SK-N-SH treated with all-trans-retinoic acid at 6 μM for 48 hours (cell line): ENCODE measurements around the gene SULT1A3.
"Not testable (repeated sequence)": the region's sequence is repeated elsewhere in the genome, so short reads cannot be mapped to it uniquely, and the experiment has no call there.

ENCODE experiments used
- ATAC-seq: fragments of 200-7000 bp; cut with Tn5 transposase; 3 replicates; pipeline ENCODE4 v1.9.1; 2020; ENCODE audit warnings: mild to moderate bottlenecking, moderate library complexity
- ARNTL ChIP-seq: fragments of 450-650 bp; formaldehyde crosslinking; IDR thresholded peaks from 2 replicates; pipeline ENCODE4 v1.5.0; 2020; ENCODE audit warnings: low read depth, mild to moderate bottlenecking, moderate library complexity, borderline replicate concordance
- BACH2 ChIP-seq: fragments of 250-450 bp; sonication (Bioruptor Pico); IDR thresholded peaks from 2 replicates; pipeline ENCODE4 v1.9.0; 2021; ENCODE audit warnings: mild to moderate bottlenecking, borderline replicate concordance
- CREB5 ChIP-seq: fragments of 250-450 bp; sonication (Bioruptor Pico); IDR thresholded peaks from 2 replicates; pipeline ENCODE4 v1.5.1; 2020; ENCODE audit warnings: low read depth, mild to moderate bottlenecking, moderate library complexity
- CSDC2 ChIP-seq: fragments of 250-450 bp; sonication (Bioruptor Pico); IDR thresholded peaks from 2 replicates; pipeline ENCODE4 v1.5.0; 2020; ENCODE audit warnings: mild to moderate bottlenecking, moderate library complexity
- CSRNP3 ChIP-seq: fragments of 250-450 bp; sonication (Bioruptor Pico); IDR thresholded peaks from 2 replicates; pipeline ENCODE4 v1.5.1; 2021; ENCODE audit warnings: mild to moderate bottlenecking, moderate library complexity
- ESRRG ChIP-seq: fragments of 250-450 bp; sonication (Bioruptor Pico); IDR thresholded peaks from 2 replicates; pipeline ENCODE4 v1.6.1; 2021; ENCODE audit warnings: mild to moderate bottlenecking
- GLIS3 ChIP-seq: fragments of 250-450 bp; sonication (Bioruptor Pico); IDR thresholded peaks from 2 replicates; pipeline ENCODE4 v1.5.0; 2020; ENCODE audit warnings: mild to moderate bottlenecking, moderate library complexity
- ISL1 ChIP-seq: fragments of 250-450 bp; sonication (Bioruptor Pico); IDR thresholded peaks from 2 replicates; pipeline ENCODE4 v2.1.2; 2022; ENCODE audit warnings: mild to moderate bottlenecking, moderate library complexity
- PATZ1 ChIP-seq: fragments of 250-450 bp; sonication (Bioruptor Pico); IDR thresholded peaks from 2 replicates; pipeline ENCODE4 v1.8.0; 2020; ENCODE audit warnings: mild to moderate bottlenecking, moderate library complexity, borderline replicate concordance
- PPARA ChIP-seq: fragments of 250-450 bp; sonication (Bioruptor Pico); IDR thresholded peaks from 2 replicates; pipeline ENCODE4 v1.5.0; 2020; ENCODE audit warnings: mild to moderate bottlenecking, borderline replicate concordance
- TCF4 ChIP-seq: fragments of 250-450 bp; sonication (Bioruptor Pico); IDR thresholded peaks from 2 replicates; pipeline ENCODE4 v1.8.0; 2021; ENCODE audit warnings: mild to moderate bottlenecking, moderate library complexity, borderline replicate concordance
- TOX ChIP-seq: fragments of 250-450 bp; sonication (Bioruptor Pico); IDR thresholded peaks from 2 replicates; pipeline ENCODE4 v1.8.0; 2021; ENCODE audit warnings: mild to moderate bottlenecking, moderate library complexity, borderline replicate concordance
- TSHZ2 ChIP-seq: fragments of 250-450 bp; sonication (Bioruptor Pico); IDR thresholded peaks from 2 replicates; pipeline ENCODE4 v1.5.0; 2020; ENCODE audit warnings: mild to moderate bottlenecking, moderate library complexity
- ZNF70 ChIP-seq: fragments of 450-650 bp; formaldehyde crosslinking; IDR thresholded peaks from 2 replicates; pipeline ENCODE4 v1.5.0; 2020; ENCODE audit warnings: mild to moderate bottlenecking, moderate library complexity
- ZNF8 ChIP-seq: fragments of 450-650 bp; formaldehyde crosslinking; IDR thresholded peaks from 2 replicates; pipeline ENCODE4 v1.5.0; 2020; ENCODE audit warnings: mild to moderate bottlenecking, moderate library complexity

SULT1A3 gene

DNA sequence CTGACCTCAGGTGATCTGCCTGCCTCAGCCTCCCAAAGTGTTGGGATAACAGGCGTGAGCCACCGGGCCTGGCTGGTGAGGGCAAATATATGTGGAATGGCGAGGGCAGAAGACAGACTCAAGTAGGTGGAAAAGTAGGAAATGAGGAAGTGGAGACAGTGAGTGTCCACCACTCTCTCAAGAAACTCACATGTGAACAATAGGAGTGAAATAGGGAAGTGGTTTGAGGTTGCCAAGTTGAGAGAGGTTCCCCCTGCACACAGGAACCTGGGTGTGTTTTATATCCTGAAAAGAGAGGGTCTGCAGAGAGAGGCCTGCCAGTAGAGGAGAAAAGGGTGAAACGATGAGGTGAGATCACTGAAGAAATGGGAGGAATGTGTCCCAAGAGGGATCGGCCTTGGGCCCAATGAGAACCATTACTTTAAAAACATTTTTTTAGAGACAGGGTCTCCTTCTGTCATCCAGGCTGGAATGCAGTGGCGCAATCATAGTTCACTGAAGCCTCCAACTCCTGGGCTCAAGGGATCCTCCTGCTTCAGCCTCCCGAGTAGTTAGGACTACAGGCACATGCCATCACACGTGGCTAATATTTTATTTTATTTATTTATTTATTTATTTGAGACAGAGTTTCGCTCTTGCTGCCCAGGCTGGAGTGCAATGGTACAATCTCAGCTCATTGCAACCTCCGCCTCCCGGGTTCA is 32.7 kb upstream of the SULT1A3 start:
- TF ChIP-seq ARNTL (CRISPR knock-in tag) (no peak), CSDC2 (no peak), TSHZ2 (CRISPR knock-in tag) (no peak), TCF4 (no peak), PPARA (CRISPR knock-in tag) (no peak), CREB5 (CRISPR knock-in tag) (no peak), ISL1 (CRISPR knock-in tag) (no peak), ZNF8 (no peak), ESRRG (CRISPR knock-in tag) (no peak)
- no peak for ATAC-seq

GRCh38 chr16:30168746-30169145 is 30.3 kb upstream of the SULT1A3 start:
- ATAC-seq = not testable (repeated sequence)

GRCh38 chr16:30169416-30169815 is 29.6 kb upstream of the SULT1A3 start:
- ATAC-seq = not testable (repeated sequence)

DNA sequence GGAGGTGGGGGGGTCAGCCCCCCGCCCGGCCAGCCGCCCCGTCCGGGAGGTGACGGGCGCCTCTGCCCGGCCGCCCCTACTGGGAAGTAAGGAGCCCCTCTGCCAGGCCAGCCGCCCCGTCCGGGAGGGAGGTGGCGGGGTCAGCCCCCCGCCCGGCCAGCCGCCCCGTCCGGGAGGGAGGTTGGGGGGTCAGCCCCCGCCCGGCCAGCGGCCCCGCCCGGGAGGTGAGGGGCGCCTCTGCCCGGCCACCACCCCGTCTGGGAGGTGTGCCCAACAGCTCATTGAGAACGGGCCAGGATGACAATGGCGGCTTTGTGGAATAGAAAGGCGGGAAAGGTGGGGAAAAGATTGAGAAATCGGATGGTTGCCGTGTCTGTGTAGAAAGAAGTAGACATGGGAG is 28.9 kb upstream of the SULT1A3 start:
- ATAC-seq = not testable (repeated sequence)

DNA sequence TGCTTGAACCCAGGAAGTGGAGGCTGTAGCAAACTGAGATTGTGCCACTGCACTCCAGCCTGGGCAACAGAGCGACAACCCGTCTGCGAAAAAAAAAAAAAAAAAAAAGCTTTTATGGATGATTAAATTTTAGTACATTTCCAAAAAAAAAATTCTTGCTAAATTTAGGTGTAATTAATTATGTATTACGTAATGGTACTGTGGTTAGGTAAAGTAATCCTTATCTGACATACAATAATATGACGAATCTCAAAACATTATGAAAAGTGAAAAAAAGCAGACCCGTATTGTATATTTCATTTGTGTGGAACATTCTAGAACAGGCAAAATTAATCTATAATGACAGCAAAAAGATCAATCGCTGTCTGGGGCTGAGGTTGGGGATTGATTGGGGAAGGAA is 26.0 kb upstream of the SULT1A3 start:
- no peak for ATAC-seq
- TF ChIP-seq CREB5 (CRISPR knock-in tag) = no peak
- TF ChIP-seq ISL1 (CRISPR knock-in tag) = peak; percentile 36

DNA sequence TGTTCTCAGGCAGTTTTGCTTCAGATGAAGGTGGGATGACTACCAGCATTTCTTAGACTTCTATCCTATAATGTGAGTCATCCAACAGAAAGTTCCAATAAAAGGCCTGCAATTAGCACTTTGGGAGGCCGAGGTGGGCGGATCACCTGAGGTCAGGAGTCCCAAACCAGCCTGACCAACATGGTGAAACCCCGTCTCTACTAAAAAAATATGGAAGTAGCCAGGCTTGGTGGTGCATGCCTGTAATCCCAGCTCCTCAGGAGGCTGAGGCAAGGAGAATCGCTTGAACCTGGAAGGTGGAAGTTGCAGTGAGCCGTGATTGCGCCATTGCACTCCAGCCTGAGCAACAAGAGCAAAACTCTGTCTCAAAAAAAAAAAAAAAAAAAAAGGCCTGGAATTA is 22.2 kb upstream of the SULT1A3 start:
- not testable (repeated sequence) for ATAC-seq

DNA sequence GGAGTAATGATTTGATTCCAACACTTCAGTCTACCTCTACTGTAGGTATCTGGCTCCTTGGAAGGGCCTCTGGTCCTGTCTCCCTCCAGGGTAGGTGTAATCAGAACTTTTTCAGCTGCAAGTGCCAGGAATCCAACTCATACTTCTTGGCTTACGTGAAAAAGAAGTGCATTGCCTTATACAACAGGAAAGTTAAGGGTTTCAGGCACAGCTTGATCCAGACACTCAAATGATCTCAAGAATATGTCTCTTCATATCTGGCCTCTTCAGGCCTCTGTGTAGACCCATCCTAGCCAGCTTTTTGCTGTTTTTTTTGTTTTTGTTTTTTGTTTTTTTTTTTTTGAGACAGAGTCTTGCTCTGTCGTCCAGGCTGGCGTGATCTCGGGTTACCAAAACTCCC is 19.9 kb upstream of the SULT1A3 start:
- ATAC-seq = no peak
- TF ChIP-seq GLIS3 (CRISPR knock-in tag) (no peak), ZNF70 (CRISPR knock-in tag) (no peak), TOX (CRISPR knock-in tag) (no peak), CSRNP3 (CRISPR knock-in tag) (no peak), TSHZ2 (CRISPR knock-in tag) (no peak), PATZ1 (CRISPR knock-in tag) (no peak), BACH2 (CRISPR knock-in tag) (no peak), ARNTL (CRISPR knock-in tag) (no peak), ZNF8 (no peak)
- TF ChIP-seq, all 23 proteins: peak for 0
